ENCODE results near the gene RUNX3.

DNA sequence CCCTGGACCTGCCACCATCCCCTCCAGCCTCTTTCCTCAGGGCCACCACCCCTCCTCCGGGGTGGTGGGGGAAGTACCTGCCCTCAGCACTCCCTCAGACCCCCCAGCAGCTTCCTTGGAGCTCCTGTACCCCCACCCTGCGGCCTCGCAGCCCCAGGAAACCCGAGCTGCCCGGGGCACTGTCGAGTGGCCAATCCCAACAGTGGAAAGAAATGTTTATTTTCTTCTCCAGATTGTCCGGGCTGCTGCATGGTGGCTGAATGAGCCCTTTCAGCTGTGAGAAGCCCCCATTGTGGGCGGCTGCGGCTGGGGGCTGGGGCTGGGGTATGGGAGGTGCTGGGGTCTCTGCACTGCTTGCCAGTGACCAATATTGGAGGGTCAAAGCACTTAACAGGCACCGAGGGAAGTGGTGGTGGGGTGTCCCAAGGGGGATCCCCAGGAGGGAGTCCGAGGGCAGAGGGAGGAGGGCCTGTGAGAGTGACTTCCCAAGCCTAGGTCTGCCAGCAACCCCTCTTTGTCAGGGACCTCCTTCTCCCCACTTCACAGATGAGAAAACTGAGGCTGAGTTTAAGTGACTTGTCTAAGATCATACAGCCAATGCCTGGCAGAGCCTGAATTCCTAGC is 25.2 kb downstream of the RUNX3 start:
- TF ChIP-seq, protein P1, sequence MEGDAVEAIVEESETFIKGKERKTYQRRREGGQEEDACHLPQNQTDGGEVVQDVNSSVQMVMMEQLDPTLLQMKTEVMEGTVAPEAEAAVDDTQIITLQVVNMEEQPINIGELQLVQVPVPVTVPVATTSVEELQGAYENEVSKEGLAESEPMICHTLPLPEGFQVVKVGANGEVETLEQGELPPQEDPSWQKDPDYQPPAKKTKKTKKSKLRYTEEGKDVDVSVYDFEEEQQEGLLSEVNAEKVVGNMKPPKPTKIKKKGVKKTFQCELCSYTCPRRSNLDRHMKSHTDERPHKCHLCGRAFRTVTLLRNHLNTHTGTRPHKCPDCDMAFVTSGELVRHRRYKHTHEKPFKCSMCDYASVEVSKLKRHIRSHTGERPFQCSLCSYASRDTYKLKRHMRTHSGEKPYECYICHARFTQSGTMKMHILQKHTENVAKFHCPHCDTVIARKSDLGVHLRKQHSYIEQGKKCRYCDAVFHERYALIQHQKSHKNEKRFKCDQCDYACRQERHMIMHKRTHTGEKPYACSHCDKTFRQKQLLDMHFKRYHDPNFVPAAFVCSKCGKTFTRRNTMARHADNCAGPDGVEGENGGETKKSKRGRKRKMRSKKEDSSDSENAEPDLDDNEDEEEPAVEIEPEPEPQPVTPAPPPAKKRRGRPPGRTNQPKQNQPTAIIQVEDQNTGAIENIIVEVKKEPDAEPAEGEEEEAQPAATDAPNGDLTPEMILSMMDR (IDR thresholded peaks at IDR 0.05): no peak
- no peak for TF ChIP-seq EZH2 (IDR thresholded peaks at IDR 0.05; ENCODE audit: borderline replicate concordance, insufficient read depth, low read depth, low read length, poor library complexity, severe bottlenecking)
